ENCODE data around the gene MSTN. TPM values are rescaled to one million over a fixed set of nuclear protein-coding genes. Genes with fewer than 3 reads are reported as not detected.

The MSTN gene
- total RNA-seq, 4 donors from 2014 or later, result 0.31 to 0.57 (median 0.40) TPM; not detected in 1

DNA sequence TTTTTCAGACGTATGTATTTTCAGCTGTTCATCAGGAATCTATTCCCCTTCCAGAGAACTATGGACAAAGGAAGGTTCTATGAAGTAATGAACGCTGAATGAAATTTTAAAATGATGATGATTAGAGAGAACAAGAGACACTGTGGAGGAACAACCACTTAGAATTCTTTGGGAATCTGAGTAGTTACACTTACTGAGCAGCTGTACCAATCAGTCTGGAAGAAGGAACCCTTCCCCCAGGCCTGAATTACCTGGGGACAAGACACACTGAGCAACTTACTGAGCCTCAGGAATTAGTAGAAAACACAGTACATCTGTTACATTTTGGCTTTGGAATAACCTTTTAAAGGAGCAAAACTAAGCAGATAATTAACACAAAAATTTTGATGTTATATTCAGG is 1.9 kb downstream of the MSTN start:
- no peak for TF ChIP-seq POLR2AphosphoS5 (IDR thresholded peaks at IDR 0.05)
- no peak overlapping the region for H3K4me3 ChIP-seq
- no peaks in the 10 kb centered on the region for H3K27me3 ChIP-seq
- H3K9me3 ChIP-seq, result no peaks in the 10 kb centered on the region
- WGBS, 2 donors (ENCODE audit: low coverage in 1 of 2), result 71 to 74% methylated on average over 2 of the region's 2 CpGs
- H3K4me1 ChIP-seq, result peaks cover 0 to 3% (median 0%) of the 10 kb centered on the region in 3 donors
- no peak overlapping the region for H3K27ac ChIP-seq
- H3K36me3 ChIP-seq, result no peaks in the 10 kb centered on the region
- no peak for ATAC-seq

DNA sequence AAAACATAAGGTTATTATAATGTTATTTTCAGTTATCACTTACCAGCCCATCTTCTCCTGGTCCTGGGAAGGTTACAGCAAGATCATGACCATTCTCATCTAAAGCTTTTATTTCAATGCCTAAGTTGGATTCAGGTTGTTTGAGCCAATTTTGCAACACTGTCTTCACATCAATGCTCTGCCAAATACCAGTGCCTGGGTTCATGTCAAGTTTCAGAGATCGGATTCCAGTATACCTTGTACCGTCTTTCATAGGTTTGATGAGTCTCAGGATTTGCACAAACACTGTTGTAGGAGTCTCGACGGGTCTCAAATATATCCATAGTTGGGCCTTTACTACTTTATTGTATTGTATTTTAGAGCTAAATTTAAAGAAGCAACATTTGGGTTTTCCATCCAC is 2.5 kb downstream of the MSTN start:
- no peaks in the 10 kb centered on the region for H3K9me3 ChIP-seq
- no peaks in the 10 kb centered on the region for H3K27me3 ChIP-seq
- ATAC-seq, result no peak
- H3K36me3 ChIP-seq, result no peaks in the 10 kb centered on the region
- TF ChIP-seq POLR2AphosphoS5 (IDR thresholded peaks at IDR 0.05), result no peak
- TF ChIP-seq EP300 (IDR thresholded peaks at IDR 0.05), result no peak
- no peak for TF ChIP-seq POLR2A (IDR thresholded peaks at IDR 0.05)
- TF ChIP-seq, protein P1, sequence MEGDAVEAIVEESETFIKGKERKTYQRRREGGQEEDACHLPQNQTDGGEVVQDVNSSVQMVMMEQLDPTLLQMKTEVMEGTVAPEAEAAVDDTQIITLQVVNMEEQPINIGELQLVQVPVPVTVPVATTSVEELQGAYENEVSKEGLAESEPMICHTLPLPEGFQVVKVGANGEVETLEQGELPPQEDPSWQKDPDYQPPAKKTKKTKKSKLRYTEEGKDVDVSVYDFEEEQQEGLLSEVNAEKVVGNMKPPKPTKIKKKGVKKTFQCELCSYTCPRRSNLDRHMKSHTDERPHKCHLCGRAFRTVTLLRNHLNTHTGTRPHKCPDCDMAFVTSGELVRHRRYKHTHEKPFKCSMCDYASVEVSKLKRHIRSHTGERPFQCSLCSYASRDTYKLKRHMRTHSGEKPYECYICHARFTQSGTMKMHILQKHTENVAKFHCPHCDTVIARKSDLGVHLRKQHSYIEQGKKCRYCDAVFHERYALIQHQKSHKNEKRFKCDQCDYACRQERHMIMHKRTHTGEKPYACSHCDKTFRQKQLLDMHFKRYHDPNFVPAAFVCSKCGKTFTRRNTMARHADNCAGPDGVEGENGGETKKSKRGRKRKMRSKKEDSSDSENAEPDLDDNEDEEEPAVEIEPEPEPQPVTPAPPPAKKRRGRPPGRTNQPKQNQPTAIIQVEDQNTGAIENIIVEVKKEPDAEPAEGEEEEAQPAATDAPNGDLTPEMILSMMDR (IDR thresholded peaks at IDR 0.05), result no peak
- H3K4me3 ChIP-seq, result no peak overlapping the region
- peaks cover 0 to 3% (median 0%) of the 10 kb centered on the region in 3 donors for H3K4me1 ChIP-seq
- 89 to 94% methylated on average over 4 of the region's 4 CpGs for WGBS, 2 donors (ENCODE audit: low coverage in 1 of 2)
- no peak overlapping the region for H3K27ac ChIP-seq

DNA sequence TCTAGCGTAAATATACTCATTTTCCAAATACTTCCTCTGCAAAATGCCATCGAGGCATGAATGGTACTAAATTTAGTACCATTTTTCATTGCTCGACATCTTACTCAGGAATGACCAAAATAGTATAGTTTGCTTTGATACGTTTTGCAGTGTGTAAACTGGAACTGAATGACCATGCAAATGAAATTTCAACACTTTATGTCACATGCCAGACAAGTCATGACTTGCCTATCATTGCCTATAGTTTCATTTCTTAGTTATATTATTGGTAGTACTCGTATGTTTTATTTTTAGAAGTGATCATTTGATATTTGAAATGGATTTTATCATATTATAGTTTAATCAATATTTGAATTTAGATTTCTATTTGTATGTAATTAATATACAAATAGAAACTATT is 9.1 kb downstream of the MSTN start:
- H3K9me3 ChIP-seq, result no peaks in the 10 kb centered on the region
- H3K4me1 ChIP-seq, result no peaks in the 10 kb centered on the region
- WGBS, 2 donors (ENCODE audit: low coverage in 1 of 2), result 59 to 69% methylated on average over 5 of the region's 5 CpGs
- no peak overlapping the region for H3K4me3 ChIP-seq
- TF ChIP-seq POLR2A (IDR thresholded peaks at IDR 0.05) (no peak), POLR2AphosphoS5 (IDR thresholded peaks at IDR 0.05) (no peak), EP300 (IDR thresholded peaks at IDR 0.05) (no peak)
- TF ChIP-seq, protein P1 (IDR thresholded peaks at IDR 0.05), result no peak
- H3K36me3 ChIP-seq, result no peaks in the 10 kb centered on the region
- no peak for ATAC-seq
- H3K27ac ChIP-seq, result no peak overlapping the region
- no peaks in the 10 kb centered on the region for H3K27me3 ChIP-seq

DNA sequence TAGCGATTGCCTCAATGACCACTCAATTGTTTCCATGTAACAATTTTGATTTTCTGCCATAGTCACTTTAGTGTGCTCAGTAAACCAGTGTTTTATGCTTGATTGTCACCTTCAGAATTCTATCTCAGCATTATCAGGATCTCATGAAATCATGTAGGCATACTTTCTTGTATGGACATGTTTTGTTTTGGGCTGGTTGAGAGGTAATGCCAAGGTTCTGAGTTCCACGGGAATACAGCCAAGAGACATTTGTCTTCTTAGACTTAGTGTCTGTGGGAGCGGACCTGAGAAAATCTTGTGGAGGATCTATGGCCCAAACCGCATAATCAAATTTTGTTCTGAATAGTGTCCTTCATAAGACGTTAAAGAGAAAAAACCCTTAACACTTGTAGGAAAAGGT is 10.2 kb downstream of the MSTN start:
- WGBS, 2 donors (ENCODE audit: low coverage in 1 of 2), result 75 to 80% methylated on average over 2 to 5 of the region's 5 CpGs
- no peak for TF ChIP-seq POLR2AphosphoS5 (IDR thresholded peaks at IDR 0.05)
- TF ChIP-seq POLR2A (IDR thresholded peaks at IDR 0.05), result no peak
- no peak for TF ChIP-seq EP300 (IDR thresholded peaks at IDR 0.05)
- TF ChIP-seq, protein P1 (IDR thresholded peaks at IDR 0.05), result no peak
- no peaks in the 10 kb centered on the region for H3K9me3 ChIP-seq
- H3K4me1 ChIP-seq, result no peaks in the 10 kb centered on the region
- H3K27me3 ChIP-seq, result no peaks in the 10 kb centered on the region
- H3K36me3 ChIP-seq, result no peaks in the 10 kb centered on the region
- no peak overlapping the region for H3K27ac ChIP-seq
- ATAC-seq, result no peak
- H3K4me3 ChIP-seq, result no peak overlapping the region

DNA sequence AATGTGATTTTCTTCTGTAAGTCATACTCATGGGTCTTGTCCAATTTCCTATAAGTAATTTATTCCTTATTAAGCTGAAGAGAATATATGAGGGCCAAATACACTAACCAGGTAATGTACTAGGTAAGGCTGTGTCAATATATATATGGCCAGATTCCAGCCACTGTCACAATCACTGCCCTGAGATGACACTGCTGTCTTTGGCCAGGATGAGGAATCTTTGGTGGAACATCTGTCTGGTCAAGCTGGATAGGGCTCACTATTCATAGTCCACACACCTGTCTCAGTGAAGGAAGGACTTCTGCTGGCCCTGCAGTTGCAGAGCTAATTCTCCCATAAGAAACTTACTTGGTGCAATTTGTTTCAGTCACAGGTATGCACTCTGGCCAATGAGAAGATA is 11.3 kb downstream of the MSTN start:
- Histone ChIP-seq H3K27me3 (no peaks in the 10 kb centered on the region), H3K36me3 (no peaks in the 10 kb centered on the region), H3K27ac (no peak overlapping the region), H3K4me3 (no peak overlapping the region), H3K9me3 (no peaks in the 10 kb centered on the region), H3K4me1 (no peaks in the 10 kb centered on the region)
- TF ChIP-seq POLR2AphosphoS5 (IDR thresholded peaks at IDR 0.05) (no peak), EP300 (IDR thresholded peaks at IDR 0.05) (no peak), POLR2A (IDR thresholded peaks at IDR 0.05) (no peak)
- TF ChIP-seq, protein P1 (IDR thresholded peaks at IDR 0.05), result no peak
- no peak for ATAC-seq

DNA sequence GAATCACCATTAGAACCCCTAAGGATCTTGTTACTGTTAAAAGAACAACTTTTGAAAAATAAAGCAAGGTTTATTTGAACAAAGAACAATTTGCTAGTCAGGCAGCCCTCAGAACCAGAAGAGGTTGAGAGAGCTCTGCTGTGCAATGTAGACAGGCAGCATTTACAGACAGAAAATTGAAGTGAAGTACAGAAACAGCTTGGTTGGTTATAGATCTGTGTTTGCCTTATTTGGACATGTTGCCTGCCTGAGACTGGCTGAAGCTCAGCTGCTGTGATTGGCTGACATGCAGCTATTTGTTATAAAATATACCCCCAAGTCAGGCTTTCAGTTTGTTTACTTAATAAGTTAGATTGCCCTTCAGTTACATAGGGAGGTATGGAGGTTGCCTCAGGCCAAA is 12.5 kb downstream of the MSTN start:
- Histone ChIP-seq H3K4me1 (no peaks in the 10 kb centered on the region), H3K36me3 (no peaks in the 10 kb centered on the region), H3K27me3 (no peaks in the 10 kb centered on the region), H3K4me3 (no peak overlapping the region), H3K9me3 (no peaks in the 10 kb centered on the region), H3K27ac (no peak overlapping the region)
- TF ChIP-seq POLR2AphosphoS5 (IDR thresholded peaks at IDR 0.05) (no peak), EP300 (IDR thresholded peaks at IDR 0.05) (no peak), POLR2A (IDR thresholded peaks at IDR 0.05) (no peak)
- TF ChIP-seq, protein P1 (IDR thresholded peaks at IDR 0.05), result no peak
- no peak for ATAC-seq
